Trophoblast cell (in vitro differentiated cells and primary cell): ENCODE data around the gene VAV3.

Experiments
- DNase-seq, 2 donors: peaks; one replicate each; pipeline ENCODE4 v3.0.0-alpha.2; 2016
- H2AFZ ChIP-seq: 2 replicates; pipeline ENCODE4 v1.6.1; 2013; ENCODE audit warnings: low read length, moderate library complexity, mild to moderate bottlenecking; ENCODE audit not compliant: insufficient read depth, poor library complexity
- H2AK5ac ChIP-seq: 2 replicates; pipeline ENCODE4 v1.6.1; 2013; ENCODE audit warnings: mild to moderate bottlenecking, low read length
- H2BK120ac ChIP-seq: 2 replicates; pipeline ENCODE4 v1.6.1; 2013; ENCODE audit warnings: low read length, mild to moderate bottlenecking, moderate library complexity; ENCODE audit not compliant: insufficient read depth, poor library complexity
- H2BK12ac ChIP-seq: 2 replicates; pipeline ENCODE4 v1.6.1; 2013; ENCODE audit warnings: mild to moderate bottlenecking, low read length, moderate library complexity
- H2BK5ac ChIP-seq: 2 replicates; pipeline ENCODE4 v1.6.1; 2013; ENCODE audit warnings: low read length, low read depth, moderate library complexity, mild to moderate bottlenecking; ENCODE audit not compliant: poor library complexity
- H3K14ac ChIP-seq: 2 replicates; pipeline ENCODE4 v1.6.1; 2013; ENCODE audit warnings: mild to moderate bottlenecking, low read length
- H3K18ac ChIP-seq: 2 replicates; pipeline ENCODE4 v1.6.1; 2013; ENCODE audit warnings: mild to moderate bottlenecking, low read length
- H3K23ac ChIP-seq: 2 replicates; pipeline ENCODE4 v1.6.1; 2013; ENCODE audit warnings: low read length
- H3K27ac ChIP-seq: 2 replicates; pipeline ENCODE4 v1.5.1; 2013; ENCODE audit warnings: low read depth, mild to moderate bottlenecking, inconsistent platforms, low read length, moderate library complexity
- H3K27me3 ChIP-seq: 2 replicates; pipeline ENCODE4 v1.6.1; 2013; ENCODE audit warnings: inconsistent platforms, mild to moderate bottlenecking, low read length, moderate library complexity; ENCODE audit not compliant: insufficient read depth
- H3K36me3 ChIP-seq, 2 experiments: 1 replicate in 1 of 2; 2 replicates in 1 of 2; pipeline ENCODE4 v1.6.1; 2013; ENCODE audit warnings: low read length in 2 of 2, mild to moderate bottlenecking in 2 of 2, moderate library complexity in 1 of 2; ENCODE audit not compliant: insufficient read depth in 2 of 2, control insufficient read depth in 1 of 2
- H3K4ac ChIP-seq: 2 replicates; pipeline ENCODE4 v1.6.1; 2013; ENCODE audit warnings: low read depth, mild to moderate bottlenecking, low read length, moderate library complexity
- H3K4me1 ChIP-seq, 2 experiments: 1 replicate in 1 of 2; 2 replicates in 1 of 2; pipeline ENCODE4 v1.6.1; 2013; ENCODE audit warnings: low read length in 2 of 2, mild to moderate bottlenecking in 2 of 2, moderate library complexity in 1 of 2; ENCODE audit not compliant: insufficient read depth in 2 of 2, control insufficient read depth in 1 of 2
- H3K4me2 ChIP-seq: 2 replicates; pipeline ENCODE4 v1.6.1; 2013; ENCODE audit warnings: inconsistent platforms, mild to moderate bottlenecking, low read length, moderate library complexity
- H3K4me3 ChIP-seq: 2 replicates; pipeline ENCODE4 v1.5.1; 2013; ENCODE audit warnings: mild to moderate bottlenecking, low read depth, low read length, inconsistent platforms
- H3K79me1 ChIP-seq: one replicate; pipeline ENCODE4 v1.6.1; 2013; ENCODE audit warnings: low read length
- H3K79me2 ChIP-seq: 2 replicates; pipeline ENCODE4 v1.6.1; 2013; ENCODE audit warnings: low read length, mild to moderate bottlenecking; ENCODE audit not compliant: control insufficient read depth, insufficient read depth, poor library complexity
- H3K9ac ChIP-seq: 2 replicates; pipeline ENCODE4 v1.6.1; 2013; ENCODE audit warnings: mild to moderate bottlenecking, low read length
- H3K9me3 ChIP-seq: 2 replicates; pipeline ENCODE4 v1.6.1; 2013; ENCODE audit warnings: low read depth, mild to moderate bottlenecking, control low read depth, inconsistent platforms, low read length; ENCODE audit not compliant: insufficient read depth
- H4K12ac ChIP-seq: 2 replicates; pipeline ENCODE4 v1.6.1; 2013; ENCODE audit warnings: low read depth, mild to moderate bottlenecking, low read length, moderate library complexity
- H4K8ac ChIP-seq: 2 replicates; pipeline ENCODE4 v1.6.1; 2013; ENCODE audit warnings: low read depth, mild to moderate bottlenecking, low read length, moderate library complexity
- H4K91ac ChIP-seq: one replicate; pipeline ENCODE4 v1.6.1; 2013; ENCODE audit warnings: low read depth, mild to moderate bottlenecking, low read length, moderate library complexity
- WGBS: extraction: QIAGEN DNeasy Blood & Tissue Kit; methylation state at CpG from one replicate; pipeline ENCODE4 v1.1.7; 2013; ENCODE audit warnings: missing lambda C conversion rate; ENCODE audit not compliant: insufficient read length, insufficient coverage; ENCODE audit errors: extremely low coverage; 5-methylcytosine and 5-hydroxymethylcytosine counted together

The VAV3 gene

DNA sequence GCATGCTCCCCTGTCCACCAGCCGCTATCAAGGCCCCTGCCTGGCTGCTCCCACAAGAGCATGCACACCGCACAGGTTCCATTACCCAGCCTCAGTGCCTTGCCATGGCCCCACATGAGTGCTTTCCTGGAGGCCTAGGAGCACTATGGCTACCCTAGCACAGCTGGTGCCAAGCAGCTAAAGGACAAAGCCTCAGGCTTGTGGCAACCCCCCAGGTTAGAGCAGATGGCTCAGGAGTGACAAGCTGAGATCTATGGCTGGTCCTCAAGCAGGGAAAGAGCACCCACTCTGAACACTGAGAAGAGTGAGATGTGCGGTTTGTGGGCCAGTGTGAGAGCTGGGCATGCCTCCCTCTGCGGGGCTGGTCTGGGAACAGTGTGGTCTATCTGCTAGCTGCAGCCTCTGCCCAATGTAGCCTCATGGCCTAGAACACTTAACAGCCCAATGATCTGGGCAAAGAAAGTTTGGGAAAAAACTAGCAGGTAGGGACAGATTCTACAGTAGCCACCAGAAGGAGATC is 129.8 kb downstream of the VAV3 start:
- Histone ChIP-seq H4K91ac (no peak overlapping the region), H3K27ac (no peak overlapping the region), H2BK5ac (no peak overlapping the region), H2BK12ac (no peak overlapping the region), H4K8ac (no peak overlapping the region), H2AK5ac (no peak overlapping the region), H3K9me3 (peaks cover 7% of the 10 kb centered on the region), H3K4ac (no peak overlapping the region), H3K23ac (no peak overlapping the region), H2AFZ (no peak overlapping the region), H3K18ac (no peak overlapping the region), H3K36me3 (no peaks in the 10 kb centered on the region), H4K12ac (no peak overlapping the region), H3K9ac (no peak overlapping the region), H3K4me1 (no peaks in the 10 kb centered on the region), H2BK120ac (no peak overlapping the region), H3K79me2 (no peaks in the 10 kb centered on the region), H3K27me3 (no peaks in the 10 kb centered on the region), H3K14ac (no peak overlapping the region), H3K79me1 (no peaks in the 10 kb centered on the region), H3K4me3 (no peak overlapping the region), H3K4me2 (no peak overlapping the region)
- WGBS = no CpG with 5 or more reads among the region's 4 CpGs
- no peak for DNase-seq

DNA sequence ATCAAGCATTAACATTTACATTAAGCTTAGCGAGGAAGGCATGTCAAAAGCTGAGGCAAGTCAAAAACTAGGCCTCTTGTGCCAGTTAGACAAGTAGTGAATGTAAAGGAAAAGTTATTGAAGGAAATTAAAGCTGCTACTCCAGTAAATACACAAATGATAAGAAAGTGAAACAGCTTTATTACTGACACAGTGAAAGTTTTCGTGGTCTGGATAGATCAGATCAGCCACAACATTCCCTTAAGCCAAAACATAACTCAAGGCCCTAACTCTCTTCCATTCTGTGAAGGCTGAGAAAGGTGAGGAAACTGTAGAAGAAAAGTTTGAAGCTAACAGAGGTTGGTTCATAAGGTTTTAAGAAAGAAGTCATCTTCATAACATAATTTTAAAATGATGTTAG is 131.9 kb downstream of the VAV3 start:
- H3K27me3 ChIP-seq = no peaks in the 10 kb centered on the region
- no peaks in the 10 kb centered on the region for H3K79me1 ChIP-seq
- no peak overlapping the region for H2AK5ac ChIP-seq
- no peak overlapping the region for H3K4ac ChIP-seq
- no peak overlapping the region for H3K14ac ChIP-seq
- H2BK120ac ChIP-seq = no peak overlapping the region
- H3K18ac ChIP-seq = no peak overlapping the region
- H3K36me3 ChIP-seq = no peaks in the 10 kb centered on the region
- H3K4me1 ChIP-seq = no peaks in the 10 kb centered on the region
- no peak overlapping the region for H3K4me2 ChIP-seq
- no peak overlapping the region for H3K27ac ChIP-seq
- WGBS = no CpG with 5 or more reads among the region's 2 CpGs
- H2AFZ ChIP-seq = no peak overlapping the region
- no peak for DNase-seq
- no peak overlapping the region for H4K12ac ChIP-seq
- H4K8ac ChIP-seq = no peak overlapping the region
- no peak overlapping the region for H3K9ac ChIP-seq
- no peak overlapping the region for H2BK12ac ChIP-seq
- H3K79me2 ChIP-seq = no peaks in the 10 kb centered on the region
- H3K9me3 ChIP-seq = peaks cover 7% of the 10 kb centered on the region
- H3K4me3 ChIP-seq = no peak overlapping the region
- H2BK5ac ChIP-seq = no peak overlapping the region
- H3K23ac ChIP-seq = no peak overlapping the region
- H4K91ac ChIP-seq = no peak overlapping the region

DNA sequence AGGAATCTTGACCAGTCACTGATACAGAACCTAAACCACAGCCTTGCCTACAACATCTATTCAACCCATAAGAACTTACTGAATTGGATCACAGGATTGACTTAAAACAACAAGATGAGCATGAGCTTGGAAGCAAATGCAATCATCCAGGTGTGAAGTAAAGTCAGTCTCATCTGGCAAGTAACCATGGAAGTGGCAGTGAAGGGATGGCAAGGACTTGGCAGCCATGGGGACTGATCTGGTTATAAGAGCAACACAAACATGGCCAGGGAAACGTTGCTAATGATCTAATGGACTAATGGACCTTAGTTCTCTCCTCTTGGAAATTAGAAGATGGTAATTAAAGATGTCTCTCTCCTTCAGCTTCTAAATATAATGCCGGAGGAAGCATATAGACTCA is 133.1 kb downstream of the VAV3 start:
- Histone ChIP-seq H2BK5ac (no peak overlapping the region), H3K27ac (no peak overlapping the region), H3K9me3 (peaks cover 7% of the 10 kb centered on the region), H4K12ac (no peak overlapping the region), H3K4me1 (no peaks in the 10 kb centered on the region), H3K36me3 (no peaks in the 10 kb centered on the region), H3K4ac (no peak overlapping the region), H3K9ac (no peak overlapping the region), H3K23ac (no peak overlapping the region), H3K27me3 (no peaks in the 10 kb centered on the region), H3K4me3 (no peak overlapping the region), H2BK12ac (no peak overlapping the region), H3K79me1 (no peaks in the 10 kb centered on the region), H2AK5ac (no peak overlapping the region), H3K14ac (no peak overlapping the region), H2AFZ (no peak overlapping the region), H2BK120ac (no peak overlapping the region), H4K91ac (no peak overlapping the region), H3K4me2 (no peak overlapping the region), H3K18ac (no peak overlapping the region), H3K79me2 (no peaks in the 10 kb centered on the region), H4K8ac (no peak overlapping the region)
- no peak for DNase-seq
- no CpG with 5 or more reads among the region's 2 CpGs for WGBS

DNA sequence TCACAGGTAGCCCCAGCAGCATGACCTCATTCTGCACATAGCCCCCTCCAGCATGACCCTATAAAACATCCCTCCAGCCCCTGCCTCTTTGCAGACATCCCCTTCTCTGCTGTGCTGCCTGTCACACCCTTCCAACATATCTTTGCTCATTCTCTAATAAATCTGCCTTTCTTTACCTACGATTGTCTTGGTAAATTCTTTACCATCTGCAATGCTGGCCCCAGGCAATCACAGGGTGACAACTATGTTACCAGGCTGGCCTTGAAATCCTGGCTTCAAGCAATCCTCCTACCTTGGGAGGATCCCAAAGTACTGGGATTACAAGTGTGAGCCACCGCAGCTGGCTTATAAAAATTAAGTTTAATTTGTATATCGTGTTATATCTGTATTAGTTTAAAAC is 134.5 kb downstream of the VAV3 start:
- no peaks in the 10 kb centered on the region for H3K4me1 ChIP-seq
- no peak overlapping the region for H2AK5ac ChIP-seq
- no peak overlapping the region for H3K14ac ChIP-seq
- H3K9me3 ChIP-seq = peaks cover 5% of the 10 kb centered on the region
- H3K9ac ChIP-seq = no peak overlapping the region
- no peak overlapping the region for H4K8ac ChIP-seq
- no peak overlapping the region for H3K18ac ChIP-seq
- no peak overlapping the region for H3K4ac ChIP-seq
- no peak overlapping the region for H3K27ac ChIP-seq
- H3K36me3 ChIP-seq = no peaks in the 10 kb centered on the region
- no peak overlapping the region for H4K91ac ChIP-seq
- no peaks in the 10 kb centered on the region for H3K27me3 ChIP-seq
- no CpG with 5 or more reads among the region's 3 CpGs for WGBS
- H3K4me2 ChIP-seq = no peak overlapping the region
- H3K23ac ChIP-seq = no peak overlapping the region
- no peaks in the 10 kb centered on the region for H3K79me2 ChIP-seq
- no peak overlapping the region for H3K4me3 ChIP-seq
- peak; percentile 13 to 71 for DNase-seq
- no peak overlapping the region for H2AFZ ChIP-seq
- H2BK12ac ChIP-seq = no peak overlapping the region
- no peak overlapping the region for H2BK120ac ChIP-seq
- H2BK5ac ChIP-seq = no peak overlapping the region
- H3K79me1 ChIP-seq = no peaks in the 10 kb centered on the region
- H4K12ac ChIP-seq = no peak overlapping the region
